Adipose tissue (tissue), 3 donors: ENCODE measurements around the gene FXYD5. TPM values are rescaled to one million over a fixed set of nuclear protein-coding genes. Genes with fewer than 3 reads are reported as not detected.

Experiments used
- H3K27ac ChIP-seq: one replicate; pipeline ENCODE4 v1.5.1; 2013; ENCODE audit warnings: low read depth, low read length
- WGBS, 3 donors: extraction: QIAGEN DNeasy Blood & Tissue Kit; methylation state at CpG; one replicate each; pipeline ENCODE4 v1.1.7; 2013; 5-methylcytosine and 5-hydroxymethylcytosine counted together
- polyA plus RNA-seq, 3 donors: library from polyadenylated mRNA; stranded (reverse); fragments of 200-250 nt; gene quantifications; one replicate each; pipeline ENCODE4 v1.2.3, GENCODE V29; 2013
- donor health status: healthy with polysubstance abuse.
- donor health status: Bipolar disorder and iron deficiency.
- donor health status: healthy.

Gene FXYD5
- polyA plus RNA-seq, 3 donors = 16.0 to 167 (median 93.9) TPM

- 55 to 73% (median 64%) methylated on average over 3 of the region's 3 CpGs for WGBS, 3 donors
- no peak overlapping the region for H3K27ac ChIP-seq
These were observed 62.5 kb downstream of the FXYD5 start for GRCh38 chr19:35216833-35217648.

- H3K27ac ChIP-seq = no peak overlapping the region
These were observed 63.1 kb downstream of the FXYD5 start for GRCh38 chr19:35217649-35217990.

GRCh38 chr19:35219008-35219407 is 64.5 kb downstream of the FXYD5 start:
- 94 to 100% (median 96%) methylated on average over 1 of the region's 1 CpG for WGBS, 3 donors
- H3K27ac ChIP-seq = no peak overlapping the region

Other genes starting within 250 kb of the FXYD5 start
- gene ZNF30, start 227.8 kb upstream of the FXYD5 start, polyA plus RNA-seq = 1 to 10 TPM in 2 of 3 donors, under 1 TPM in 1; 0.76 to 1.7 (median 1.4) TPM
- gene ZNF792, start 190.5 kb upstream of the FXYD5 start, polyA plus RNA-seq = 1 to 10 TPM; 1.5 to 2.7 (median 1.9) TPM
- gene GRAMD1A, start 154.4 kb upstream of the FXYD5 start, polyA plus RNA-seq = 10 to 100 TPM; 72.1 to 85.9 (median 73.7) TPM
- gene SCN1B, start 124.3 kb upstream of the FXYD5 start, polyA plus RNA-seq = 10 to 100 TPM in 1 of 3 donors, 1 to 10 TPM in 2; 5.2 to 22.5 (median 7.9) TPM
- 100 to 1,000 TPM in 1 of 3 donors, 1 to 10 TPM in 2; 1.5 to 141 (median 5.4) TPM for gene HPN, start 113.0 kb upstream of the FXYD5 start, polyA plus RNA-seq
- gene FXYD3, start 38.9 kb upstream of the FXYD5 start, polyA plus RNA-seq = 10 to 100 TPM in 2 of 3 donors, 1 to 10 TPM in 1; 8.0 to 39.4 (median 33.6) TPM
- 10 to 100 TPM in 2 of 3 donors, 1 to 10 TPM in 1; 3.7 to 34.8 (median 20.6) TPM for gene LGI4, start 19.7 kb upstream of the FXYD5 start, polyA plus RNA-seq
- 100 to 1,000 TPM in 1 of 3 donors, 10 to 100 TPM in 1, 1 to 10 TPM in 1; 3.5 to 126 (median 45.3) TPM for gene FXYD1, start 15.9 kb upstream of the FXYD5 start, polyA plus RNA-seq
- gene FXYD7, start 11.5 kb upstream of the FXYD5 start, polyA plus RNA-seq = 1 to 10 TPM in 1 of 3 donors, under 1 TPM in 2; 0.12 to 2.4 (median 0.45) TPM
- not detected for gene FAM187B, start 74.0 kb downstream of the FXYD5 start, polyA plus RNA-seq
- 10 to 100 TPM; 12.9 to 92.4 (median 20.2) TPM for gene LSR, start 94.3 kb downstream of the FXYD5 start, polyA plus RNA-seq
- 100 to 1,000 TPM in 2 of 3 donors, 10 to 100 TPM in 1; 68.2 to 122 (median 118) TPM for gene USF2, start 114.2 kb downstream of the FXYD5 start, polyA plus RNA-seq
- gene HAMP, start 127.8 kb downstream of the FXYD5 start, polyA plus RNA-seq = 10 to 100 TPM in 1 of 3 donors, 1 to 10 TPM in 1, under 1 TPM in 1; 0.34 to 16.3 (median 1.1) TPM
- gene MAG, start 137.4 kb downstream of the FXYD5 start, polyA plus RNA-seq = under 1 TPM in 1 of 3 donors, not detected in 2; 0.16 TPM
- 1 to 10 TPM in 1 of 3 donors, under 1 TPM in 2; 0.67 to 2.1 (median 0.88) TPM for gene CD22, start 174.5 kb downstream of the FXYD5 start, polyA plus RNA-seq
- 1 to 10 TPM in 1 of 3 donors, not detected in 2; 2.2 TPM for gene FFAR1, start 193.2 kb downstream of the FXYD5 start, polyA plus RNA-seq
- gene FFAR3, start 203.7 kb downstream of the FXYD5 start, polyA plus RNA-seq = 1 to 10 TPM in 2 of 3 donors, under 1 TPM in 1; 0.46 to 1.8 (median 1.8) TPM
- under 1 TPM in 2 of 3 donors, not detected in 1; 0.06 to 0.90 TPM for gene GPR42, start 216.3 kb downstream of the FXYD5 start, polyA plus RNA-seq